Measurements from ENCODE around the gene LRRC15.

DNA sequence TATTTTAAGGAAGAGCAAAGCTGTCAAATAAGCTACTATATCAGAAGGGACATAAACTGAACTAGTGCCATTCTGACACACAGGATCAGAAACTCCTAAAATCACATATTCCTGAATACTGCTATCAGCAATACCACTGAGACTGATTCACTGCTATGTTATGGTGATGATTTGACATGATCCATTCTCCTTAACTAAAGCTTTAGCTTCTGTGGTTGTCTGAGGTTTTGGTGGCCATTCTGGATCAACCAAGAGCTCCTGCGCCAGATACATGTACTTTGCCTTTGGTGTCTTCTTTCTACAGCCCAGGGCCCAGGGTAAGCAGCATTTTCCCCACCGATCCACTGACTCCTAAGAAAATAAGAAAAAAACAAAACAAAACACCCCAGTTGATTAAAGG lies 36.2 kb upstream of the LRRC15 start:
- TF ChIP-seq, protein P1, sequence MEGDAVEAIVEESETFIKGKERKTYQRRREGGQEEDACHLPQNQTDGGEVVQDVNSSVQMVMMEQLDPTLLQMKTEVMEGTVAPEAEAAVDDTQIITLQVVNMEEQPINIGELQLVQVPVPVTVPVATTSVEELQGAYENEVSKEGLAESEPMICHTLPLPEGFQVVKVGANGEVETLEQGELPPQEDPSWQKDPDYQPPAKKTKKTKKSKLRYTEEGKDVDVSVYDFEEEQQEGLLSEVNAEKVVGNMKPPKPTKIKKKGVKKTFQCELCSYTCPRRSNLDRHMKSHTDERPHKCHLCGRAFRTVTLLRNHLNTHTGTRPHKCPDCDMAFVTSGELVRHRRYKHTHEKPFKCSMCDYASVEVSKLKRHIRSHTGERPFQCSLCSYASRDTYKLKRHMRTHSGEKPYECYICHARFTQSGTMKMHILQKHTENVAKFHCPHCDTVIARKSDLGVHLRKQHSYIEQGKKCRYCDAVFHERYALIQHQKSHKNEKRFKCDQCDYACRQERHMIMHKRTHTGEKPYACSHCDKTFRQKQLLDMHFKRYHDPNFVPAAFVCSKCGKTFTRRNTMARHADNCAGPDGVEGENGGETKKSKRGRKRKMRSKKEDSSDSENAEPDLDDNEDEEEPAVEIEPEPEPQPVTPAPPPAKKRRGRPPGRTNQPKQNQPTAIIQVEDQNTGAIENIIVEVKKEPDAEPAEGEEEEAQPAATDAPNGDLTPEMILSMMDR (IDR thresholded peaks at IDR 0.05; ENCODE audit: low read length), result no peak
- TF ChIP-seq EZH2 (IDR thresholded peaks at IDR 0.05; ENCODE audit: borderline replicate concordance, low read length), result no peak

Data from OCI-LY1 (cell line).